ENCODE results near the gene GBF1. TPM values are rescaled to one million over a fixed set of nuclear protein-coding genes. Genes with fewer than 3 reads are reported as not detected.

GBF1 gene
- total and polyA plus RNA-seq, 4 donors, result 6.0 to 27.2 (median 15.2) TPM

- 98% methylated on average over 6 of the region's 6 CpGs for WGBS
- no peaks in the 10 kb centered on the region for H3K27me3 ChIP-seq (ENCODE audit: control insufficient read depth in 4 of 4, insufficient read depth in 4 of 4, low read length in 3 of 4)
- TF ChIP-seq SP1 (IDR thresholded peaks at IDR 0.05) (no peak), HNF4A (conservative IDR thresholded peaks at IDR 0.05) (no peak), JUND (IDR thresholded peaks at IDR 0.05) (no peak), MAX (IDR thresholded peaks at IDR 0.05) (no peak), TAF1 (conservative IDR thresholded peaks at IDR 0.05) (no peak)
- H3K4me3 ChIP-seq (ENCODE audit: low read depth in 1 of 3, low read length in 3 of 3), result no peak overlapping the region
- no peaks in the 10 kb centered on the region for H3K4me1 ChIP-seq (ENCODE audit: control insufficient read depth in 4 of 4, insufficient read depth in 4 of 4, low read length in 3 of 4)
- H3K9ac ChIP-seq (ENCODE audit: low read depth in 1 of 2, low read length in 2 of 2), result no peak overlapping the region
- peaks cover 21 to 69% (median 44%) of the 10 kb centered on the region in 4 donors for H3K36me3 ChIP-seq (ENCODE audit: control insufficient read depth in 4 of 4, insufficient read depth in 3 of 4, low read depth in 1 of 4, low read length in 3 of 4)
- DNase-seq (ENCODE audit: low spot score), result no peak
- H3K9me3 ChIP-seq (ENCODE audit: control insufficient read depth in 4 of 4, low read length in 3 of 4), result no peaks in the 10 kb centered on the region
- no peak overlapping the region for H3K27ac ChIP-seq (ENCODE audit: low read depth in 1 of 2, low read length in 2 of 2)
Measured at GRCh38 chr10:102379383-102379782, 134.1 kb downstream of the GBF1 start.

- Histone ChIP-seq H3K4me3 (ENCODE audit: low read depth in 1 of 3, low read length in 3 of 3) (no peak overlapping the region), H3K4me1 (ENCODE audit: control insufficient read depth in 4 of 4, insufficient read depth in 4 of 4, low read length in 3 of 4) (no peaks in the 10 kb centered on the region), H3K36me3 (ENCODE audit: control insufficient read depth in 4 of 4, insufficient read depth in 3 of 4, low read depth in 1 of 4, low read length in 3 of 4) (peaks cover 17 to 50% (median 28%) of the 10 kb centered on the region in 4 donors), H3K9ac (ENCODE audit: low read depth in 1 of 2, low read length in 2 of 2) (no peak overlapping the region), H3K27ac (ENCODE audit: low read depth in 1 of 2, low read length in 2 of 2) (no peak overlapping the region), H3K9me3 (ENCODE audit: control insufficient read depth in 4 of 4, low read length in 3 of 4) (no peaks in the 10 kb centered on the region), H3K27me3 (ENCODE audit: control insufficient read depth in 4 of 4, insufficient read depth in 4 of 4, low read length in 3 of 4) (no peaks in the 10 kb centered on the region)
- 98% methylated on average over 9 of the region's 9 CpGs for WGBS
- no peak for DNase-seq (ENCODE audit: low spot score)
- TF ChIP-seq TAF1 (conservative IDR thresholded peaks at IDR 0.05) (no peak), REST (IDR thresholded peaks at IDR 0.05) (no peak), HNF4G (IDR thresholded peaks at IDR 0.05) (no peak), FOXA2 (IDR thresholded peaks at IDR 0.05) (no peak)
Measured at GRCh38 chr10:102381983-102382382, 136.7 kb downstream of the GBF1 start.

- Histone ChIP-seq H3K4me1 (ENCODE audit: control insufficient read depth in 4 of 4, insufficient read depth in 4 of 4, low read length in 3 of 4) (no peaks in the 10 kb centered on the region), H3K9me3 (ENCODE audit: control insufficient read depth in 4 of 4, low read length in 3 of 4) (no peaks in the 10 kb centered on the region), H3K27me3 (ENCODE audit: control insufficient read depth in 4 of 4, insufficient read depth in 4 of 4, low read length in 3 of 4) (no peaks in the 10 kb centered on the region), H3K9ac (ENCODE audit: low read depth in 1 of 2, low read length in 2 of 2) (no peak overlapping the region), H3K27ac (ENCODE audit: low read depth in 1 of 2, low read length in 2 of 2) (no peak overlapping the region), H3K4me3 (ENCODE audit: low read depth in 1 of 3, low read length in 3 of 3) (no peak overlapping the region), H3K36me3 (ENCODE audit: control insufficient read depth in 4 of 4, insufficient read depth in 3 of 4, low read depth in 1 of 4, low read length in 3 of 4) (peaks cover 15 to 47% (median 28%) of the 10 kb centered on the region in 4 donors)
- no peak for TF ChIP-seq FOXA2 (IDR thresholded peaks at IDR 0.05)
- 95% methylated on average over 8 of the region's 8 CpGs for WGBS
- DNase-seq (ENCODE audit: low spot score), result no peak
Measured at GRCh38 chr10:102382871-102383270, 137.5 kb downstream of the GBF1 start.

- no peaks in the 10 kb centered on the region for H3K4me1 ChIP-seq (ENCODE audit: control insufficient read depth in 4 of 4, insufficient read depth in 4 of 4, low read length in 3 of 4)
- no peak overlapping the region for H3K4me3 ChIP-seq (ENCODE audit: low read depth in 1 of 3, low read length in 3 of 3)
- H3K27me3 ChIP-seq (ENCODE audit: control insufficient read depth in 4 of 4, insufficient read depth in 4 of 4, low read length in 3 of 4), result no peaks in the 10 kb centered on the region
- no peaks in the 10 kb centered on the region for H3K9me3 ChIP-seq (ENCODE audit: control insufficient read depth in 4 of 4, low read length in 3 of 4)
- DNase-seq (ENCODE audit: low spot score), result no peak
- TF ChIP-seq ZBTB33 (IDR thresholded peaks at IDR 0.05), result no peak
- TF ChIP-seq RAD21 (IDR thresholded peaks at IDR 0.05), result peak in 1 of 2 donors; percentile 8
- H3K36me3 ChIP-seq (ENCODE audit: control insufficient read depth in 4 of 4, insufficient read depth in 3 of 4, low read depth in 1 of 4, low read length in 3 of 4), result peaks cover 15 to 37% (median 23%) of the 10 kb centered on the region in 4 donors
- no peak overlapping the region for H3K9ac ChIP-seq (ENCODE audit: low read depth in 1 of 2, low read length in 2 of 2)
- no peak overlapping the region for H3K27ac ChIP-seq (ENCODE audit: low read depth in 1 of 2, low read length in 2 of 2)
- WGBS, result 58% methylated on average over 6 of the region's 6 CpGs
Measured at GRCh38 chr10:102384053-102384452, 138.7 kb downstream of the GBF1 start.
